Progenitor cell of endocrine pancreas (in vitro differentiated cells): ENCODE measurements around the gene CILP. TPM values are rescaled to one million over a fixed set of nuclear protein-coding genes. Genes with fewer than 3 reads are reported as not detected.
A peak's percentile ranks its signal among the peaks of the same experiment; 100 is the strongest.
"Not testable (repeated sequence)": the region's sequence is repeated elsewhere in the genome, so short reads cannot be mapped to it uniquely, and the experiment has no call there.

ENCODE experiments used
- DNase-seq: peaks from one replicate; pipeline ENCODE4 v3.0.0; 2021; ENCODE audit warnings: low spot score; ENCODE audit not compliant: unreplicated experiment
- H3K27ac Mint-ChIP-seq: 2 replicates; pipeline ENCODE4 v1.8.0; 2021; ENCODE audit warnings: mild to moderate bottlenecking, moderate library complexity, mixed read lengths
- H3K27me3 Mint-ChIP-seq: 2 replicates; pipeline ENCODE4 v1.8.0; 2021; ENCODE audit warnings: mixed read lengths
- H3K36me3 Mint-ChIP-seq: 2 replicates; pipeline ENCODE4 v1.8.0; 2022; ENCODE audit warnings: mixed read lengths; ENCODE audit not compliant: insufficient read depth
- H3K4me1 Mint-ChIP-seq: 2 replicates; pipeline ENCODE4 v1.8.0; 2021; ENCODE audit warnings: low read depth, mixed read lengths
- H3K4me3 Mint-ChIP-seq: 2 replicates; pipeline ENCODE4 v1.8.0; 2021; ENCODE audit warnings: low read depth, mild to moderate bottlenecking, moderate library complexity, mixed read lengths
- H3K9me3 Mint-ChIP-seq: 2 replicates; pipeline ENCODE4 v1.8.0; 2021; ENCODE audit warnings: low read depth, mixed read lengths
- total RNA-seq: library from RNA; stranded (reverse); gene quantifications from 2 replicates; pipeline ENCODE4 v1.2.1, GENCODE V29; 2021
- TF ChIP-seq, protein P1 (sequence below): fragments of 200-600 bp; sonication (generic); IDR thresholded peaks from one replicate; pipeline ENCODE4 v1.5.0; 2021; ENCODE audit warnings: antibody characterized with exemption, mild to moderate bottlenecking; ENCODE audit not compliant: unreplicated experiment

The CILP gene
- total RNA-seq, 1 donor from 2014 or later = 0.29 TPM

DNA sequence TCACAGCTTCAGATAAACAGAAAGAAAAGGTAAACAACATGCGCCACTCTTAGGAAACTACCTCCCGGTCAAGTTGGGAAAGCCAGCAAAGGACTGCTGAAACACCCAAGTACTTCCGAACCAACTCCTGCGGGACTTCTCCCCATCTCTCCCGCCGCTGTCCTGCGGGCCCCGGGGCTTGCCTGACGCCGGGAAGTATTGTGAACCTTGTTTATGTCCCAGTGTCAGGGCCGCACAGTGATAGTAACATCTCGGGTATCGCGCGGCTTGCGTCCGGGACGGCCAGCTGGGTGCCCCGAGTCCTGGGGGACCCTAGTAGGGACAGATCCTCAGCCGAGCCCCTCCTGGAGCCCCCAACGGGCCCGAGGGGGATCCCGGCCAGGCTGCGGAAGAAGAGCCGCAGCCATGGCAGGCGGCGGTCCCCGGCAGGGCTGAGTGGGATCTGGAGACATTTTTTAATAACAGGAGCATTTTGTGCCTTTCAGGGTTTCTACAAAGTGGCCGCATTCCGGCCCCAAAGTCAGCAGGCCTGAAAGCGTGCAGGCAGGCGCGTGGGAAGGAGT is 26.9 kb downstream of the CILP start:
- peak overlapping the region; percentile 99 for H3K27ac Mint-ChIP-seq
- TF ChIP-seq, protein P1, sequence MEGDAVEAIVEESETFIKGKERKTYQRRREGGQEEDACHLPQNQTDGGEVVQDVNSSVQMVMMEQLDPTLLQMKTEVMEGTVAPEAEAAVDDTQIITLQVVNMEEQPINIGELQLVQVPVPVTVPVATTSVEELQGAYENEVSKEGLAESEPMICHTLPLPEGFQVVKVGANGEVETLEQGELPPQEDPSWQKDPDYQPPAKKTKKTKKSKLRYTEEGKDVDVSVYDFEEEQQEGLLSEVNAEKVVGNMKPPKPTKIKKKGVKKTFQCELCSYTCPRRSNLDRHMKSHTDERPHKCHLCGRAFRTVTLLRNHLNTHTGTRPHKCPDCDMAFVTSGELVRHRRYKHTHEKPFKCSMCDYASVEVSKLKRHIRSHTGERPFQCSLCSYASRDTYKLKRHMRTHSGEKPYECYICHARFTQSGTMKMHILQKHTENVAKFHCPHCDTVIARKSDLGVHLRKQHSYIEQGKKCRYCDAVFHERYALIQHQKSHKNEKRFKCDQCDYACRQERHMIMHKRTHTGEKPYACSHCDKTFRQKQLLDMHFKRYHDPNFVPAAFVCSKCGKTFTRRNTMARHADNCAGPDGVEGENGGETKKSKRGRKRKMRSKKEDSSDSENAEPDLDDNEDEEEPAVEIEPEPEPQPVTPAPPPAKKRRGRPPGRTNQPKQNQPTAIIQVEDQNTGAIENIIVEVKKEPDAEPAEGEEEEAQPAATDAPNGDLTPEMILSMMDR = no peak
- no peaks in the 10 kb centered on the region for H3K27me3 Mint-ChIP-seq
- no peaks in the 10 kb centered on the region for H3K9me3 Mint-ChIP-seq
- H3K36me3 Mint-ChIP-seq = peaks cover 2% of the 10 kb centered on the region
- peak overlapping the region; percentile 95 for H3K4me3 Mint-ChIP-seq
- peaks cover 17% of the 10 kb centered on the region for H3K4me1 Mint-ChIP-seq
- DNase-seq = peak; percentile 35

DNA sequence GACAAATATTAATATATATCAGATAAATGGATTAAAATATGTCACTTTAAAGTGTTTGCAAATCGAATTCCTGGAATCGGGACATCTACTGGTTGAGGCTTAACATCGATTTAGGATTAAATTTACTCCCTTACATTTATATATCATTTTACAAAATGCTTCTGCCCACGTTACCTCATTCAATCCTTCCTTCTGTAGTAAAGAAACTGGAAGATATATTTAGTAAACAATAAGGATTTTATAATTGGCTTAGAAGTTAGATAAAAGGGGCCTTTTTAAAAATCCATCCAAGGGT is 27.5 kb downstream of the CILP start:
- Mint-ChIP-seq H3K4me1 (peaks cover 17% of the 10 kb centered on the region), H3K9me3 (no peaks in the 10 kb centered on the region), H3K27me3 (no peaks in the 10 kb centered on the region), H3K4me3 (peak overlapping the region; percentile 95), H3K27ac (peak overlapping the region; percentile 99), H3K36me3 (peaks cover 3% of the 10 kb centered on the region)
- no peak for DNase-seq
- TF ChIP-seq, protein P1 = no peak

DNA sequence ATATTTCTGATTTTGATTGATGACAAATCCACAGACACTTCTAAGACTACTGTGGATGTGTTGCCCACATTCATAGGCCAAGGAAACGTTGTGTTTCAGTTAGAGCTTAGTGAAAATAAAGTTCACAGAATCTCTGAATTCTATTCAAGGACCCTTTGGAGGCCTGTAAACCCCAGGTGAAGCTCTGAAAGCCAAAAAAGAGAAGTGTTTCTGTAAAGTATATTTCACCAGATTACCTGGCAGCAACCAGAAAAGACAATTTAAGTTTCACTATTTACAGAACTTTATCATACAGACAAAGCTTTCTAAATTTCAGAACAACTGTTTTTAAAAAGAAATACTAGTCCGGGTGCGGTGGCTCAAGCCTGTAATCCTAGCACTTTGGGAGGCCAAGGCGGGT is 28.7 kb downstream of the CILP start:
- TF ChIP-seq, protein P1 = no peak
- Mint-ChIP-seq H3K4me3 (peak overlapping the region; percentile 95), H3K36me3 (peaks cover 7% of the 10 kb centered on the region), H3K27ac (no peak overlapping the region), H3K4me1 (peaks cover 17% of the 10 kb centered on the region), H3K27me3 (no peaks in the 10 kb centered on the region), H3K9me3 (no peaks in the 10 kb centered on the region)
- no peak for DNase-seq

DNA sequence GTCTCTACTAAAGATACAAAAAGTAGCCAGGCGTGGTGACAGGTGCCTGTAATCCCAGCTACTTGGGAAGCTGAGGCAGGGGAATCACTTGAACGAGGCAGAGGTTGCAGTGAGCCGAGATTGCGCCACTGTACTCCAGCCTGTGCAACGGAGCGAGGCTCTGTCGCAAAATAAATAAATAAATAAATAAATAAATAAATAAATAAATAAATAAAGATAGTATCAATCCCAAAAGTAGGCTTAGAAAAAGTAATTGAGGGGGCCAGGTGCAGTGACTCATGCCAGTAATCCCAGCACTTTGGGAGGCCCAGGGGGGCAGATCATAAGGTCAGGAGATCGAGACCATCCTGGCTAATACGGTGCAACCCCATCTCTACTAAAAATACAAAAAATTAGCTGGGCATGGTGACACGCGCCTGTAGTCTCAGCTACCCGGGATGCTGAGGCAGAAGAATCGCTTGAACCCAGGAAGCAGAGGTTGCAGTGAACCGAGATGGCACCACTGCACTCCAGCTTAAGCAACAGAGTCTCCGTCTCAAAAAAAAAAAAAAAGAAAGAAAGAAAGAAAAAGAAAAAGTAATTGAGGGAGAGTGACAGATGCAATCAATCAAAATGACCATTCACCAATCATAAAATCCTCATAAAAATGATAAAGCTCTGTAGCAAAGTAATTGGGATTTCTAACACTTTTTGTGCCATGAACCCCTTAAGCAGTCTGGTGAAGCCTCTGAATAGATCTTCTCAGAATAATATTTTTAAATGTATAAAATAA is 29.5 kb downstream of the CILP start:
- H3K4me3 Mint-ChIP-seq = peak overlapping the region; percentile 29
- not testable (repeated sequence) for H3K27ac Mint-ChIP-seq, H3K36me3 Mint-ChIP-seq, DNase-seq, H3K27me3 Mint-ChIP-seq, H3K9me3 Mint-ChIP-seq
- H3K4me1 Mint-ChIP-seq = peaks cover 17% of the 10 kb centered on the region

DNA sequence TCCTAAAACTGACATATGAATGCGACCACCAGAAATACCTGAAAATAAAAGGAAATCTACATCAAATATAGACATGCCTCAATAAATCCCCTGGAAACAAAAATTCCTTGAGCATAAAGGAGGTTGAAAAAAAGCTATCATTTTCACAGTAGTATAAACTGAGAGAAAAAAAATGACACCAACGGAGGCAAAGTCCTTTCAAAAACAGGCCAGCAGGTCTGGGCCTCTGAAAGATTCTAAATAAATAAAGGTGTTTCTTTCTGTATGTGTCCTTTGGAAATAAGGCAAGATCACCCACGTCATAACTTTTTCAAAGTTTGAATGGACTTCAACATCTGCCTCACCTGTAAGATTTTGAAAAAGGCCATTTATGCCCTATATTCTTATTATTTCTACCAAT is 31.1 kb downstream of the CILP start:
- no peak for DNase-seq
- H3K4me3 Mint-ChIP-seq = no peak overlapping the region
- H3K27ac Mint-ChIP-seq = no peak overlapping the region
- TF ChIP-seq, protein P1 = no peak
- no peaks in the 10 kb centered on the region for H3K27me3 Mint-ChIP-seq
- peaks cover 10% of the 10 kb centered on the region for H3K4me1 Mint-ChIP-seq
- peaks cover 16% of the 10 kb centered on the region for H3K36me3 Mint-ChIP-seq
- no peaks in the 10 kb centered on the region for H3K9me3 Mint-ChIP-seq

DNA sequence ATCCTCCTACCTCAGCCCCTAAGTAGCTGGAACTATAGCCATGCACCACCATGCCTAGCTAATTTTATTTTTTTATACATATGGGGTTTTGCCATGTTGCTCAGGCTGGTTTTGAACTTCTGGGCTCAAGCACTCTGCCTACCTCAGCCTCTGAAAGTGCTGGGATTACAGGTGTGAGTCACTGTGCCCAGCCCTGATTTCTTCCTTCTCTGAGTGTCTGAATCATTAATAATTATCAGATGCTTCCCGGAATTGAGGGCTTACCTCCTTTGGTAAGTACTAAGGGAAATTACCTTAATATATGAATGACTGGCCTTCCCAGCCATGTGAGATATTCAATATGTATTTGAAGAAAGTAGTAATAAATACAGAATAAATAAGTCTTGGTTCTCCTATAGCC is 33.4 kb downstream of the CILP start:
- no peaks in the 10 kb centered on the region for H3K27me3 Mint-ChIP-seq
- H3K36me3 Mint-ChIP-seq = peaks cover 19% of the 10 kb centered on the region
- no peak for DNase-seq

More for the DNA sequence above, 33.4 kb downstream of the CILP start:
- no peak overlapping the region for H3K27ac Mint-ChIP-seq
- no peak overlapping the region for H3K4me3 Mint-ChIP-seq
- TF ChIP-seq, protein P1 = no peak
- no peaks in the 10 kb centered on the region for H3K9me3 Mint-ChIP-seq
- H3K4me1 Mint-ChIP-seq = peaks cover 5% of the 10 kb centered on the region
